Measurements from ENCODE around the gene JPH2. TPM values are rescaled to one million over a fixed set of nuclear protein-coding genes. Genes with fewer than 3 reads are reported as not detected.

The JPH2 gene
- total RNA-seq, 1 donor from 2014 or later, result 86.7 TPM

DNA sequence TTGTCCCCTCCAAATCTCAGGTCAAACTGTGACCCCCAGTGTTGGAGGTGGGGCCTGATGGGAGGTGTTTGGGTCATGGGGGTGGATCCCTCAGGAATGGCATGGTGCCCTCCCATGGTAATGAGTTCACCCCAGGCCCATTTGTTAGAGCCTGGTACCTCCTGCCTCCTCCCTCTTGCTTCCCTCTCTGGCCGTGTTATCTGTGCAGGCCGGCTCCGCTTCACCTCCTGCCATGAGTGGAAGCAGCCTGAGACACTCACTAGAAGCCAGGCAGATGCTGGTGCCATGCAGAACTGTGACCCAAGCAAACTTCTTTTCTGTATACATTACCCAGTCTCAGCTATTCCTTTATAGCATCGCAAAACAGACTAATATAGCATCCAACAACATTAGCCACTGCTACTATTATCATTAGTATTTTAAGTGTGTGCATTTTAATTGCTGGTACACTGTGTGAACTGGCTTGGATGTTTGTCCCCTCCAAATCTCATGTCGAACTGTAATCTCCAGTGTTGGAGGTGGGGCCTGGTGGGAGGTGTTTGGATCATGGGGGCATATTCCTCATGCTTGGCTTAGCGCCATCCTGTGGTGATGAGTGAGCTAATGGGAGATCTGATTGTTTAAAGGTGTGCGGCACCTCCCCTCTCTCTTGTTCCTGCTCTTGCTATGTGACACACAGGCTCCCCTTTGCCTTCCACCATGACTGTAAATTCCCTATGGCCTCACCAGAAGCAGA is 35.8 kb upstream of the JPH2 start:
- Histone ChIP-seq H3K4me3 (no peak overlapping the region), H3K27me3 (no peaks in the 10 kb centered on the region), H3K4me1 (no peaks in the 10 kb centered on the region), H3K36me3 (peaks cover 0 to 8% of the 10 kb centered on the region in 2 donors), H3K27ac (no peak overlapping the region), H3K9me3 (no peaks in the 10 kb centered on the region)
- no peak for DNase-seq (ENCODE audit: low spot score in 2 of 2)
- intact Hi-C loops (cut with DNase I), result no loop called here
- TF ChIP-seq, protein P1, sequence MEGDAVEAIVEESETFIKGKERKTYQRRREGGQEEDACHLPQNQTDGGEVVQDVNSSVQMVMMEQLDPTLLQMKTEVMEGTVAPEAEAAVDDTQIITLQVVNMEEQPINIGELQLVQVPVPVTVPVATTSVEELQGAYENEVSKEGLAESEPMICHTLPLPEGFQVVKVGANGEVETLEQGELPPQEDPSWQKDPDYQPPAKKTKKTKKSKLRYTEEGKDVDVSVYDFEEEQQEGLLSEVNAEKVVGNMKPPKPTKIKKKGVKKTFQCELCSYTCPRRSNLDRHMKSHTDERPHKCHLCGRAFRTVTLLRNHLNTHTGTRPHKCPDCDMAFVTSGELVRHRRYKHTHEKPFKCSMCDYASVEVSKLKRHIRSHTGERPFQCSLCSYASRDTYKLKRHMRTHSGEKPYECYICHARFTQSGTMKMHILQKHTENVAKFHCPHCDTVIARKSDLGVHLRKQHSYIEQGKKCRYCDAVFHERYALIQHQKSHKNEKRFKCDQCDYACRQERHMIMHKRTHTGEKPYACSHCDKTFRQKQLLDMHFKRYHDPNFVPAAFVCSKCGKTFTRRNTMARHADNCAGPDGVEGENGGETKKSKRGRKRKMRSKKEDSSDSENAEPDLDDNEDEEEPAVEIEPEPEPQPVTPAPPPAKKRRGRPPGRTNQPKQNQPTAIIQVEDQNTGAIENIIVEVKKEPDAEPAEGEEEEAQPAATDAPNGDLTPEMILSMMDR (IDR thresholded peaks at IDR 0.05), result no peak

DNA sequence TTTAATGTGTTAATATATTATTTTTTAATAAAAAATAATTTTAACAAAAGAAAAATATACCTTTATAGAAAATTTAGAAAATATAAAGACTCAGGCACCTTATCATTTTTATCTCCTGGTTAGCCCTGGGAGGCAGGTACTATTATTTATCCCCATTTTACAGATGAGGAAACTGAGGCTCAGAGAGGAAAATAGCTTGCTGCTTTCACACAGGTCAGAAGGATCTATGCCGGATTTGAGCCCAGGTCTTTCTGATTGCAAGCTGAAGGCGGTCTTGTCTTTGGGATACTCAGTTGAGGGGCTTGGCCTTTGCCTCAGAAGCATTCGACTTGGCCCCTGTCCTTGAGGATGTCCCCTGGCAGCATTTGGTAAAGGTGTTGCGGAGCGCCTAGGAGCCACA is 35.0 kb upstream of the JPH2 start:
- DNase-seq (ENCODE audit: low spot score in 2 of 2), result no peak
- no peaks in the 10 kb centered on the region for H3K27me3 ChIP-seq
- peaks cover 0 to 8% of the 10 kb centered on the region in 2 donors for H3K36me3 ChIP-seq
- H3K27ac ChIP-seq, result no peak overlapping the region
- TF ChIP-seq, protein P1 (IDR thresholded peaks at IDR 0.05), result no peak
- no peaks in the 10 kb centered on the region for H3K9me3 ChIP-seq
- no peaks in the 10 kb centered on the region for H3K4me1 ChIP-seq
- no peak overlapping the region for H3K4me3 ChIP-seq
- intact Hi-C loops (cut with DNase I), result no loop called here

DNA sequence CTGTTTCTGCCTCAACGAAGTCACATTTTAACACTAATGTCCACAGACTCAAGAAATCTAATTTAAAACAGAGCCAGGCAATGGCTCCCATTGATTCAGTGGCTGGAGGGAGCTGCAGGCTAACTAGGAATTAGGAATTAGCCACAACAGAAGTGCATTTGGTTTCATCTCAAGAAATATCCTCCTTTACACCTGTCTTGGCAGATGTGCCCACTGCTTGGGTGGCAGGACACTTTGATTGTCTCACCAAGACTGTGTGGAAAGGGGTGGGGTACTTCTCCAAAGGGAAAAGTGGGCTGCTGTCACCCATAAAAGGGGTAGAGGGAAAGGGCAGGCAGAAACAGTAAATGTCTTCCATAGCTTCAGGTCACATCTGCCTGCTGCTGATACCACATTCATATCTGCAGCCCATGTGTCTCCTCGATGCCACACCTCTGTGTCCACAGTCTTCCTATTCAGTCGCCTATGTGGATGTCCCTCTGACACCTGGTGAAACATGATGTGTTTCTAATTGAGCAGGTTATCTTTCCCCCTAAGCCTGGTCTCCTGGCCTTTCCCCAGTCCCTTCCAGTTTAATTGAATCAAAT is 34.5 kb upstream of the JPH2 start:
- intact Hi-C loops (cut with DNase I), result no loop called here
- no peaks in the 10 kb centered on the region for H3K27me3 ChIP-seq
- no peak overlapping the region for H3K4me3 ChIP-seq
- H3K9me3 ChIP-seq, result no peaks in the 10 kb centered on the region
- peaks cover 0 to 9% of the 10 kb centered on the region in 2 donors for H3K36me3 ChIP-seq
- no peaks in the 10 kb centered on the region for H3K4me1 ChIP-seq
- DNase-seq (ENCODE audit: low spot score in 2 of 2), result no peak
- no peak overlapping the region for H3K27ac ChIP-seq
- TF ChIP-seq, protein P1 (IDR thresholded peaks at IDR 0.05), result no peak

DNA sequence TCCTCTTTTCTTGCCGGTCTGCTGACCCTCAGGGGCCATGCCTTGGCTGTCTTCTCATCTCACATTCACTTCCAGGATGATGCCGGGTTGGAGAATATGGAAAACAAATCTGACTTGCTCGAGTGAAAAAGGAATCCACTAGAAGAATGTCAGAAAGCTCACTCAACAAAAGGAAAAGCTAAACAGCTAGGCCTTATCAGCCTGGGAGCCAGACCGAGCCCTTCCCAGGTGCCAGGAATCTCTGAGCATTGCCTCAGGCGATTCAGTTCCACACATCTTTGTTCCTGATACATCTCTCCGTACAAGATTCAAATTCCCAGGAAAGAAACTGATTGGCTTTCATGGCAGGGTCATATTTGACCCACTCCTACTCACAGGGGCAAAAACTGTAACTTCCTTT is 32.8 kb upstream of the JPH2 start:
- Histone ChIP-seq H3K4me3 (no peak overlapping the region), H3K27me3 (no peaks in the 10 kb centered on the region), H3K4me1 (no peaks in the 10 kb centered on the region), H3K27ac (no peak overlapping the region), H3K9me3 (no peaks in the 10 kb centered on the region), H3K36me3 (peaks cover 0 to 8% of the 10 kb centered on the region in 2 donors)
- TF ChIP-seq, protein P1 (IDR thresholded peaks at IDR 0.05), result no peak
- no peak for DNase-seq (ENCODE audit: low spot score in 2 of 2)
- intact Hi-C loops (cut with DNase I), result loop anchor here (10.0 kb wide), 2 partner anchors 645 to 745 kb away; partner anchors contain the start of genes STK4 and TOMM34

DNA sequence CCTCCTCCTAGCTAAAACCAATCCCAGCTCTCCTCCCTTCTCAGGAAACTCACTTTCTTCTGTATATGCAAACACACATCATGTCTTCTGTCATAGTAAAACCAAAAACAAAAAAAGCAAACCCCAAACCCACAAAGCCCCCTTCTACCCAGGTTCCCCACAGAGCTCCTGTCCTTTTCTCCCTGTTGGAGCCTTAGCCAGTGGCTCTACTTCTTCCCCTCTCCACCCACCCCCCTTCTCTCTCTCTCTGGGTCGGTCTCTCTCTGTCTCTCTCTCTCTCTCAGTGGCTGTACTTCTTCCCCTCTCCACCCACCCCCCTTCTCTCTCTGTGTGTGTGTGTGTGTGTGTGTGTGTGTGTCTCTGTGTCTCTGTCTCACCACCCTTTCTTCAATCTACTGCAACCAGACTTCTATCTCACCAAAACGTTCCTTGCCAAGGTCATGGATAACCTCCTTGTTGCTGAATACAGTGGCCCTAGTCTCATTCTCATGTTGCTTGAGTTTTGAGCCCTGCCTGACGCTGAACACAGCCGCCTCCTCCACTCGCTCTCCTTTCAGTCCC is 32.3 kb upstream of the JPH2 start:
- intact Hi-C loops (cut with DNase I), result loop anchor here (10.0 kb wide), 2 partner anchors 646 to 746 kb away; partner anchors contain the start of genes STK4 and TOMM34
- Histone ChIP-seq H3K27me3 (no peaks in the 10 kb centered on the region), H3K36me3 (peaks cover 0 to 4% of the 10 kb centered on the region in 2 donors), H3K4me3 (no peak overlapping the region), H3K9me3 (no peaks in the 10 kb centered on the region), H3K27ac (no peak overlapping the region), H3K4me1 (no peaks in the 10 kb centered on the region)
- no peak for DNase-seq (ENCODE audit: low spot score in 2 of 2)
- TF ChIP-seq, protein P1 (IDR thresholded peaks at IDR 0.05), result no peak
